HG02610 (cell line): ENCODE measurements around the gene SLC14A1.

ENCODE experiments used
- ATAC-seq: cut with Tn5 transposase; IDR thresholded peaks from one replicate; pipeline ENCODE4 v1.9.1; 2021; ENCODE audit warnings: mild to moderate bottlenecking, moderate library complexity; ENCODE audit not compliant: unreplicated experiment

Gene SLC14A1

DNA sequence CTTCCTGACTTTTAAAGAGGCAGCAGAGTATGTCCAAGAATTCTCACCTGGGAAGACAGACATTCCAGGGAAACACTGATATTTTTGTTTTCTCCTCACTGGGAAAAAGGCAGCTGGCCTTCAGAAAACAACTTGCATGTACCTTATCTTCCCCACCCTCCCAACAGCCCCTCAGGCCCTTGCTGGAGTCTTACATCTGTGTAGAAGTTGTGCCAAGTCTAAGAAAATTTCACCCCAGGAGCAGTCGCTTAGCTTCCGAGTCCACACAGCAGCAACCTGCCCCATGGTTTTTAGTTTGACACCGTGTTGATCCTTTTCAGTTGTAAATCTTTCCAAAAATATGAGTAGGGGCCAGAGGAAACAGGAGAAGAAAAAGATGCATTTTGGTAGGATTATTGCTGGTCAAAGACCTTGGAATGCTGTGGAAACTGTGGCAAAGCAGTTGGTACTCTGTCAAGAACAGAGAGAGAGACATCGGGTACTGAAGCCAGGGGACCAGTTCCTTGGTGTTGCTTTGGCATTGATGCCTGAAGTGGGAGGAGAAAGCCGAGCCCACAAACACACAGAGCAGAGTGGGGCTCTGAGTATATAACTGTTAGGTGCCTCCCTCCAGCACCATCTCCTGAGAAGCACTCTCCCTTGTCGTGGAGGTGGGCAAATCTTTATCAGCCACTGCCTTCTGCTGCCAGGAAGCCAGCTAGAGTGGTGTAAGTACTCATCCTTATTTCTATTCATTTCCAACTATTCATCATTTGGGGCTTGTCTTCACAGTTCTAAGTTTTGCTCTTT is at the start of gene SLC14A1:
Gene SLC14A1, plus strand, starts transcription at position 615 of the 789 bp plus-strand sequence. CDS start 6,140 bp downstream, outside the sequence.
- ATAC-seq, result no peak

DNA sequence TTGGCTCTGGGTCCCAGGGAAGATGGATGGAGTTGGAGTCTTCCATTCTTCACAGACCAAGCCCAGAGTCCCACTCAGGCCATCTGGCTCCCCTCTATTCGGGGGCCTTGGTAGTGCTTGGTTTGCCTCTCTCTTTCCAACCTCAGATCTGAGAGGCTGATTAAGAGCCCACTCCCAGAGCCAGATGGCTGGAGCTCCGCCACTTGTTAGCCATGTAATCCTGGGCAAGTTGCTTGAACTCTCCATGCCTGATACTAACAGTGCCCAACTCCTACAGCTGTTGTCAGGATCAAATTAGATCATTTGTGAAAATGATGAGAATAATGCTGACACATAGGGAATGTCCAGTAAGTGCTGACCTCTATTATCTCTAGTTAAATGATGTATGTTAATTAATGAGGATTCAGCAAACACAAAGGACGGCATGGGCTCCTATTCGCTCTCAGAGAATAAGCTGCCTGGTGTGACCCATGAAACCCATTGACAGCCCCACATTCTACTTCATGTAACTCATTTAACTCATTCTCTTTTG is 46.6 kb upstream of the SLC14A1 start:
- ATAC-seq, result no peak

- ATAC-seq, result no peak
Observed at GRCh38 chr18:45678441-45678840, 45.5 kb upstream of the SLC14A1 start.

DNA sequence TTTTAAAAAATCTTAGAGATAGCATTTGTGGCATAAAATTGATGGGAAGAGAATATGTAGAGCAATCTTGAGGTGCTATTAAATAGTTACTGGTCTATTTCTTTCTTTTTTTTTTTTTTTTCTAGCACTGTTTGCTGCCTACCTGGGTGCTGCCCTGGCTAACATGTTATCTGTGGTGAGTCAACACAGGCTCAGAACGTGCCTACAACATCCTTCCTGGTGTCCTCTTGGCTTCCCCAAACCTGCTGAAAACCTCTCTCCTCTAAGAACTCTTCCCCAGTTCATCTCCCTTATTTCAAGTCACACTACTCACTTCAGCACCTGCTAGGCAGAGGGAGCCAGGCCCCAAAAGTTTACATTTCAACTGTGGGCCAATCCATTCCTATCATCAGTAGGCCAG is 45.1 kb upstream of the SLC14A1 start:
- ATAC-seq, result no peak

GRCh38 chr18:45680066-45680690 is 43.8 kb upstream of the SLC14A1 start:
- no peak for ATAC-seq

DNA sequence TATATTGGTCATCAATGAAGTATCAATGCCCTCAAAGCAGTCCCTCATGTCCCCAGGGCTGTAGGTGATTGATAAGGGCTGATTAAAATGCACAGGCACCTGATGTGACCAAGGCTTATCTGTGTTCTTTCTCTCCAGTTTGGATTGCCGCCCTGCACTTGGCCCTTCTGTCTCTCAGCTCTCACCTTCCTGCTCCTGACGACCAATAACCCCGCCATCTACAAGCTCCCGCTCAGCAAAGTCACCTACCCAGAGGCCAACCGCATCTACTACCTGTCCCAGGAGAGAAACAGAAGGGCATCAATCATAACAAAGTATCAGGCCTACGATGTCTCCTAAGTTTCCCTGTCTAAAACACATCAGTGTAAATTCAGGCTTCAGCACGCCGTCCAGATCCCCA is 41.8 kb upstream of the SLC14A1 start:
- no peak for ATAC-seq

DNA sequence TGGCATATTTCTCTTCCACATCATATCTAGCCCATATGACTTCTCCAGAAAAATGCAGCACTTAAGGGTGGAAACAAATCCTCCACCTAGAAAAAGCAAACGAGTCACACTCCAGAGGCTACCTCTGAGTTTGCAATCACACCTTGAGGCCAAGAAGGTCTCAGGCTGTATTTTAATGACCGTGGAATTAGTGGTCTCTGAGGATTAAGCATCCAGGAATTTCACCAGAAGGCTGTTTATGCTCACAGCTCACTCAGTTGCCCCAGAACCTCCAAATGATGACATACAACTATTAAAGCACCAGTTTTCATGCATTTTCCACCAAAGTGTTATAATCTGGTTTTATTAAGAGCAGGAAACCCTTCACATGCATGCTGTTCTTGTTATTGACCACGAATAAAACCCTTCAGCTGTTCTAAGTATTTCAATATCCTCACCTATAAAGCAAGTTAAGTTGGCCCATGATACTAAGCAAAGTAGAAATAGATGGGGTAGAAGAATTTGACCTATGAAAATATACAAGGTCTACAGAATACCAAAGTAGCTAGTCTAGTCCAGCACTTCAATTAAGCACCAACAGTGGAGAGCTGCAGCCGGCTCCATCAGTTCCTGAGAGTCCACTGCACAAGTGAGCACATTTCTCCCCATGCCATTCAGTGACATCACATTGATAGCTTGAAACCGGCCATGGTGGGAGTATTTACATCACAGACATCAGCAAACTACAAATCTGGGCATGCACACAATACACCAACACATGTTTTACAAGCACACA is 39.5 kb upstream of the SLC14A1 start:
- no peak for ATAC-seq

DNA sequence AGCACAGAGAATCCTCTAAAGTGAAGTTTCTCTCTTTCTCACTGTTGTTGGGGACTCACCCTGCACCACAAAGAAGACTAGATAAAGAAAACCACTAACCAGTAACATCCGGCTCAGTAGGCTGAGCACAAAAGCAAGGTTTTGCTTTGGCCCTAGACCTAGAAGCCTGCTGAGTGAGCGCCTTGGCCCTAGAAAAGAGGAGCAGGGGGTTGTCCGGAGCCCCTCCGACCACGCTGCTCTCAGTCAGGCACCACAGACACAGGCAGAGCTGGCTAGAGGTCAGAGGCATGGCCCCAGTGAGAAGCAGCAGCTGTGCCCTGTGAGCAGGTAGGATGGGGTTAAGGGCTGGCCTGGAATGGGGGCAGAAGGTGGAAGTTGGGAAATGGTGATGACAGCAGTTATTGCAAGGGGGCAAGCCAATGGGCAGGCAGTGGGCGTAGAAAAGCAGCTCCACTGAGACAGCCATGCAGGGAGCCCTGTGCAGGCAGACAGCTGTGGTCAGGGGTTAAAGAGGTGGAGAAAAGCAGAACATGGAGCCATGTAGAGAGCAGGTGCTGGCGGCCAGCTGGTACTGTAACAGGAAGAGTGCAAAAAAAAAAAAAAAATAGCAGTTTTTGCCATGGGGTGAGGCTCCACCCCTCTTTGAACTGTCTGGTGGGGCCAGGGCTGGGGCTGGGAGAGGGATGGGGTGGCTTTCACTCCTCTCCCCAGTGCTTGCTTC is 36.9 kb upstream of the SLC14A1 start:
- ATAC-seq, result peak; percentile 91

- peak; percentile 30 for ATAC-seq
Observed at GRCh38 chr18:45687621-45688020, 36.4 kb upstream of the SLC14A1 start.

- ATAC-seq, result no peak
Observed at GRCh38 chr18:45688113-45688512, 35.9 kb upstream of the SLC14A1 start.

- ATAC-seq, result no peak
Observed at GRCh38 chr18:45688833-45689232, 35.1 kb upstream of the SLC14A1 start.

DNA sequence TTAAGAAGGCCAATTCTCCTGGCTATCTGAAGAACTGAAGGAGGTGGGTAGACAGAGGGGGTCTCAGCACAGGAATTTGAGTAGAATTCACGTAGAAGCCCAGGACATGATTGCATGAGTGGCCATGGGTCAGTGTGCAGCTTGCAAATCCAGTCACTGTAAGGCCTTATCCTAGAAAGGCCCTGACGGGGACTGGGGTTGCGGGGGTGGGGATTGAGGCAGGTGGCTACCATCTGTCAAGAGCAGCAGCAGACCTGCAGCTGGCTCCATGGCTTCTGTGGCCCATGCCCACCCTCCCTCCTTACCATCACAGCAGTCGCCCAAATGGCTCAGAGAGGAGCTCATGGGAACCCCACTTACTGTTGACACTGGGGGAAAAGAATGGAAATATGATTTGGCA is 34.6 kb upstream of the SLC14A1 start:
- no peak for ATAC-seq

DNA sequence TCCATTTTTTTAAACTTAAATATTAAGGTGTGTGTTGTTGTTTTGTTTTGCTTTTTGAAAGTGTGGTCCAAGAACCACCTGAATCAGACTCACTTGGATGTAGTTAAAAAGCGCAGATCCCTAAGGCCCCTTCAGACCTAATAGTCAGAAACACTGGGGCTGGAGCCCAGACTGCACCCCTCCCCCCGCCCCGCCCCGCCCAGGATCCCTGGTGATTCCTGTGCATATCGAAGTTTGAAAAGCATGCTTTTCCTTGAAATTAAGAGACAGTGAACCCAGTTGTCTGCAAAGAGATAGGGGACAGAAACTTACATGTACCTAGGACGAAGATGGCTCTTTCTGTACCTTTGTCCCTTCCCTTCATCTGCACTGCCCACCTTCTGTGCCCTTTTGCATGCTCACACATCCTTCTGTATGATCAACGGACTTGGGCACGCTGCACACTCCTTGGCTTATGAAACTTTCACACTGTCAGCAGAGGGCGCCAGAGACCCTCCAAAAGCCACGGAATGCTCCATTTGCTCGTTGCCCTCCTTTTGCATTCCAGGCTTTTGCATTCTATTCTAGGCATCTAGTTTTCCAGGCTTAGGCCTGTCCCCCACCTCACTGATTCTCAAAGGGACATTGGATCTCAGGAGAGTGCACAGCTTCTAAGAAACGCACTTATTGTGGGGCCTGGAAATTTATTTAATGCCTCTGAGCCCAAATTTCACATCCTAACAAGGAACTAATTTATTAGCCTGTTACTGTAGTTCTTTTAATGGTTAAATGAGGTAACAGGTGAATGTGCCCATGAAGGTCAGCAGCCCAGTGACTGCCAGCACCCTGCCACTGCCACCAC is 32.8 kb upstream of the SLC14A1 start:
- no peak for ATAC-seq

DNA sequence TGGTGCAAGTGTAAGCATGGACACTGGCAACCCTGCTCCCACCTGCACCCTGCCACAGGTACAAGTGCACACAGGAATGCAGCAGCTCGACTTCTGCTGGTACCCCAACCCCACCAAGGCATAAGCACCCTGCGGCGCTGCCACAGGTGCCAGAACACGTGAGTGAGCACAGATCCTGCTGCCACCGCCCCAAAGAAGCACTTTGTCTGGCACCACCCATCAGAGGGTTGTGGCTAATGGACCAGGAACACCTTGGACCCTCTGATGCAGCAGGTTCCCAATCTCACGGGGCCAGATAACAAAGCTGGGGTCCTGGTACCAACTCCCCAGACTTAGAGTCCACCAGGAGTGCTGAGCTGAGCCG is 32.2 kb upstream of the SLC14A1 start:
- no peak for ATAC-seq

GRCh38 chr18:45702708-45703265 is 21.2 kb upstream of the SLC14A1 start:
- ATAC-seq, result no peak

DNA sequence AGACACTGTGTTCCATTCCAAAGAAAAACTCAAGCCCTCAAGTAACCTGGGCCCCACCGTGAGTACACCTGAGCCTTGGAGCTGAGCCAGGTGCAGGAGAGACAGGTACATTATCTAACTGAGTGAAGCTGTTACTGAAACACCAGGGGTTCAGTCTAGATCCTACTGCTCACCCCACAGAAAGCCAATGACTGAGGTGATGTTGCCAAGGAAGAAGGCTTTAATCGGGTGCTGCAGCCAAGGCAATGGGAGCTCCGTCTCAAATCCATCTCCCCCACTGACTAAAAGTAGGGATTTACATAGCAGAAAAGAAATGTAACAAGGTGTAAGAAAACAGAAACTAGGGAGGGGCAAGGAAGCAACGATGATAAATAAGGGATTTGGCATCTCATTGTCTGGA is 15.2 kb upstream of the SLC14A1 start:
- no peak for ATAC-seq

DNA sequence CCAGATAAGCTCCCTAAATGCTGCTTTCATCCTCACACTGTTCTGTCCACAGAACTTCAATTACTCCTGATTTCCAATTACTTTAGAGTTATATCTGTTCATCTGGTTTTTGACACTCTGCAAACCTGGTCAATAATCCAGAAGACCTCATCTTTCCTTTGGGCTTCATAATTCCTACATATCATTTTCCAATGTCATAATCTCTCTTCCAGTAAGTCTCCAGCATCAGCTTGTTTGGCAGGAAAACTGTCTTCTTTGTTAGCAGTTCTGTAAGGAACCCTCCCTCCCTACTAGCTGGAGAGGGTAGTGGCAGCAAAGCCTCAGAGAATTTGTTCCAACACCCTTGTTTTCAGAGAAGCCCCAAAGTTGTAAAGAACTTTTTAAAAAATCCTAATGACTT is 11.9 kb upstream of the SLC14A1 start:
- no peak for ATAC-seq

- ATAC-seq, result no peak
Observed at GRCh38 chr18:45713239-45713638, 10.7 kb upstream of the SLC14A1 start.

GRCh38 chr18:45715212-45715780 is 8.7 kb upstream of the SLC14A1 start:
- no peak for ATAC-seq
